GM18519 (cell line): ENCODE data around the gene DYSF.

Experiments
- ATAC-seq: cut with Tn5 transposase; IDR thresholded peaks from one replicate; pipeline ENCODE4 v1.9.1; 2021; ENCODE audit warnings: mild to moderate bottlenecking, moderate library complexity; ENCODE audit not compliant: unreplicated experiment, low FRiP score

DYSF gene

DNA sequence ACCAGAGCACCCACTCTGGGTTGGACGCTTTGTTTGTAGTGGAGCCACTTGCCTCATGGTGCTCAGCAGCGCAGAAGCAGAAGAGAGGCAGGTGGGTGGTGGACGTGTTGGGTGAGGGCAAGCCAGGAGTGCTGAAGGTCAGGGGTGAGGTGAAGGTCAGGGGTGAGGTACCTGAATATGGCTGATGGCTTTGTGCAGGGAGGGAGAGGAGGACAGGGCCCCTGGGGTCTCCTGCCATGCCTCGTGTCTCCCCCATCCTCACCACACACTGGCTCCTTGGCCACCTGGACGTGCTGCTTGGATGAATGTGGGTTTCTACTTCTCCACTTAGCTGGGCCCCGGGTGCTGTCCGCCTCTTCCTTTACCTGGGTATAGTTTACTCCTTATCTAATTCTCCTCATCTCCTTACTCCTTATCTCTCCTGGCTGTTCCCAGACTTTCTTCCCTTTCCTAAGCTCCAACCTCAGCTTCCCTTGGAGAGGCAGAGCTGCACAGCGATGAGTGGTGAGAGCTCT is 68.1 kb downstream of the DYSF start:
- no peak for ATAC-seq

DNA sequence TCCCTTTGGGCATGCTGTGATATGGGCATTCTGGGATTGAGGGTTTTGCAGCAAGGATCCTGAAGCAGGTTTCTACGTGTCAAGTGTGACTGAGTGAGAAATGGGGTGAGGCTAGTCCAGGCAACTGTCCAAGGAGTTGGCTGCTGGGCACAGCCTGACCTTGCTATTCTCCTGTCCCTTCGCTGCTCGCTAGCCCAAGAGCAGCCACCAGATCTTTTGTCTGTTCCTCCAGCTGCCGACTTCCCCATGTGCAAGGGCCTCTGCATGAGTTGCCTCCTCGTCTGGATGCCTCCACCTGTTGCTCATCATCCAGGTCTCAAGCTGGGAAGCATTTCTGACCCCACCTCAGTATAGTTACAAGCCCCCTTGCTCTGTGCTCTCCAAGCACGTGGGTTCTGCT is 71.1 kb downstream of the DYSF start:
- ATAC-seq = no peak

GRCh38 chr2:71526141-71526540 is 72.8 kb downstream of the DYSF start:
- ATAC-seq = no peak

GRCh38 chr2:71526975-71527374 is 73.6 kb downstream of the DYSF start:
- ATAC-seq = no peak

DNA sequence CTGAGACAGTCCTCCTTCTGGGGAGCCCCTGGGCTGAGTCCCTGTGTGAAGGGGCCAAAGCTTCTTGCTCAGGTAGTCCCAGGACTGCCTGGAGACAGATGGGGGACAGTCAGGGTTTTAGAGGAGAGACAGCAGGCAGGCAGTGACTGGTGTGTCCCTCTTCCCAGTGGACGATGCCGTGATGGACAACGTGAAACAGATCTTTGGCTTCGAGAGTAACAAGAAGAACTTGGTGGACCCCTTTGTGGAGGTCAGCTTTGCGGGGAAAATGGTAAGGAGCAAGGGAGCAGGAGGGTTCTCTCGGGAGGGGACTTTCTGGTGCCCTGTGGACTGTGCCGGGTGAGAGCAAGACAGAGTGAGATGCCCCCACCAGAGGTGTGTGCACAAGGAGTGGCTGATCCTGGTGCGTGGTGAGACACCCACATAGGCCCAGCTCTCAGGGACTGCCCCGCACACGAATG is 74.8 kb downstream of the DYSF start:
- ATAC-seq = no peak

DNA sequence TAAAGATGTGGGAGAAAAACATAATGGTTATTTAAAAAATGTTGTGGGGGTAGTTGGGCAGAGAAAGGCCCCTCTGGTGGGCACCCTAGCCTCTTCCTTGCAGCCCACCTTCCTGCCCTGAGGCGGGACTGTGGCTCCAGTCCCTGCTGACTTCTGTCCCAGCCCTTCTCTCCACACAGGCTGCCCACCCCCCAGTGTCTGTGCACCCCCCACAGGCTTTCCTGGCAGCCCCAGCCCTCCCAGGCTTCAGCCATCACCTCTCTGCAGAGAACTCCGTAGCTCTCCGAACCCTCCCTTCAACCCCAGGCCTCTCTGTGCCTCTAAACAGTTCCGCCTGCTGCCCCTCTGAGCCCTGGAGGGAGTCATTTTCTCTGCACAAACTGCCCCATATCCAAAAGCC is 75.4 kb downstream of the DYSF start:
- ATAC-seq = no peak

GRCh38 chr2:71530211-71530610 is 76.8 kb downstream of the DYSF start:
- no peak for ATAC-seq

DNA sequence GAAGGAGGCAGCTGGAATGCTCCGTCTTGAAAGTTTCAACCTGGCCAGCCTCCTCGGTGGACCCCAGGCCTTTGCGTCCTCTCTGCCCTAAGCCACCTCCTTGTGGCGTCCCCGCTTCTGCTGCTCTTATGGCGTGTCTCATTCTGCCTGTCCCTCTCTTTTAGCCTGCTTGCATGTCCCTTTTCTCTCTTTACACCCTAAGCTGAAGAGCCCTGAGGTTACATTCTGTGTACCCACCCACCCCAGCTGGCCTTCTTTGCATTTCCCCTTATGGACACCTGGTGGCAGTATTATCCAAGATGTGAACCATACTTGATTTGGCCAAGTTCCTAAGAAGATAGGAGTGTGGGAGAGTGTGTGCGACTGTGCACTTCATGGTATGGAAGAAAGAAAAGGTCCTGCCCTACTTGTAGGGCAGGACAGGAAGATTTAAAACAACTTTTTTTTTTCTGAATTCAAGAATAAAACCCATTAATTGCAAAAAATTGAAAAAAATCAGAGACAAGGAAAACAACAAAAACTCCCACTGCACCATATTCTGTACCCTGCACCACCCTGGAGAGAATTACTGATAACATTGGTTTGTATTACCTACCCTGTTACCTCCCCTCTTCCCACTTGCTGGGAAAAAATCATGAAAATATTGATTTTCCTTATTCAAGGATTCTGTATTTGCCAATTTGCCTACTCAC is 77.4 kb downstream of the DYSF start:
- ATAC-seq = no peak

DNA sequence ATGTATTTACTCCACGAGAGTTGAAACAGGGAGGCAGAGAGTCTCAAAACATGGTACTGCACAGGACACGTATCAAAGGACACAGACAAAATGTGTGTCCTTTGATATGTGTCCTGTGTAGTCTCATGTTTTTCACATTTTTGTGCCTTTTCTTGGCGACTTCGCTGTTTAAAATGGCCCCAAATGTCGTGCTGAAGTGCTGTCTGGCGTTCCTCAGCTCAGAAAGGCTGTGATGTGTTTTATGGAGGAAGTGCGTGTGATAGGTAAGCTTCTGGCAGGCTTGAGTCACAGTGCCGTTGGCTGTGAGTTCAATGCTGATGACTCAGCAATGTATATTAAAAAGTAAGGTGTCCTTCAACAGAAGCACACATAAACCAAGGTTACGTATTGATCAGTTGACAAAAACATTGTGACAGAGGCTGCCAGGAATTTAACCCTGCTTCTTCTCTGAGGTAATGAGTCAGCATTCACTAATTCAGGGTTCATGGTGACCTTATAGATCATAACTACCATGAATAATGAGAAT is 78.2 kb downstream of the DYSF start:
- no peak for ATAC-seq

GRCh38 chr2:71532327-71532726 is 79.0 kb downstream of the DYSF start:
- no peak for ATAC-seq

DNA sequence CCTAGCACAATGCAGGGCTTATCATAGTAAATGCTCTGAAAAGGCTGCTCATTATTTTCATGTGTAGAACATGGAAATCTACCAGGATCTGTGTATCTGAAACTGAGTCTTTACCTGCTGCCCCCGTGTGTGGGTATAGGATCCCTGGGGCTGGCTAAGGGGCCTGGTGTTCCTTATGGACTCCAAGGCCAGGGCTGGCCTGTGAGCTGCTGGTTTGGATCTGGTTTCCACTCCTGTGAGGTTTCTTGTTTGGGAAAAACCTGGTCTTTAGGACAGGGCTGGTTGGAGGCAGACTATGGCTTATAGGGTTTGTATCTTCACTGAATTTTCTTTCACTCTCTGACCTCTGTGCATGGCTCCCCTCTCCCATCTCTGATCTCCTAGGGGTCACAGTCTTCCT is 80.8 kb downstream of the DYSF start:
- ATAC-seq = no peak

- no peak for ATAC-seq
These were observed 81.5 kb downstream of the DYSF start for GRCh38 chr2:71534826-71535225.

DNA sequence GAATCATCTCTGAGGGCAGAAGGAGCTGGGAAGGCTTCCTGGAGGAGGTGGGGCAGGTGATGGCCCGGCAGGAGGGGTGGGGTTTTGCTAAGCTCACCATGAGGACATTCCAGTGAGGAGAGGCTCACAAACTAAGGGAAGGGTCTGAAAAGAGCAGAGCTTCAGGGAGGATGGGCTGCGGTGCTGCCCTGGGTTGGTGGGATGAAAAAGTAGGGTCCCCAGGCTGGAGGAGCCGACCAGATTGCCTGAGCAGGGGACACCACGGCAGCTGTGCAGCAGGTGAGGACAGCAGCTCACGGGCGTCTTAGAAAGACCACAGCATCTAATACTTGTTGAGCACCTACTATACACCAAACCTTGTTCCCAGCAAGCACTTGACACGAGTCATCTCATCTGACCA is 82.2 kb downstream of the DYSF start:
- no peak for ATAC-seq

DNA sequence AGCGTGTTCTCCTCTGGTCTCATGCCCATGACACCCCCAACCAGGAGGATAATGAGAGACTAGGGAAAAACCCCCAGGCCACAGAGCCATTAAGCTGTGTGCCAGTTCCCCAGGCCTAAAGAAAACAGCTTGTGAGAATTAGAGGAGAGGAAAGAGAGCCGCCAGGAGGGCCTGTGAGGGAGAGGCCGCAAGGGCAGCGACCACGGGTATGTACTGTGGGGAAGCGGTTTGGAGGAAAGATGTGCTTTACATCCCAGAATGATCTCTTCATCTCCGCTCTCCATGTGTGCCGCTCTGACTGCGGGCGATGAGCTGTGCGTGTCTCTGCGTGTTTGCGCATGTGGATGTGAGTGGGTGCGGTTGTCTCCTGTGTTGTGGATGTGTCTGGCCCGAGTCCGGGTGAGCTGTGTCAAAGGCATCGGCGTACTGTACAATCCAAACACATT is 82.9 kb downstream of the DYSF start:
- ATAC-seq = no peak

DNA sequence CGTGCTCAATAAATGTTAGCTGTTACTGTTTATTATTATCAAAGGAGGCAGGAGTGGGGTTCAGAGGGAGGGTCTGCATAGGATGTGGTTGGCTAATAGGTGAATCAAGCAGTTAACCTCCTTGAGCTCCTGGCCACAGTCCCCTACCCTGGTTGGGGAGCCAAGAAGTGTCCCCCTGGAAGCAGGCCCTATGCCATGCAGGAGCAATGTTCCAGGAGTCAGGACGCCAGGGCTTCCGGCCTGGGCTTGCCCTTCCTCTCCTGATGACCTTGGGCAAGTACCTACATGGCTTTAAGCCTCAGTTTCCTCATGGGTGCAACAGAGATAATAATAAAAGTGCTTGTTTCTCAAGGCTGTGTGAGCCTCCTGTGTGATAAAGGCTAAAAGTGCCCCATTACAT is 84.9 kb downstream of the DYSF start:
- no peak for ATAC-seq

DNA sequence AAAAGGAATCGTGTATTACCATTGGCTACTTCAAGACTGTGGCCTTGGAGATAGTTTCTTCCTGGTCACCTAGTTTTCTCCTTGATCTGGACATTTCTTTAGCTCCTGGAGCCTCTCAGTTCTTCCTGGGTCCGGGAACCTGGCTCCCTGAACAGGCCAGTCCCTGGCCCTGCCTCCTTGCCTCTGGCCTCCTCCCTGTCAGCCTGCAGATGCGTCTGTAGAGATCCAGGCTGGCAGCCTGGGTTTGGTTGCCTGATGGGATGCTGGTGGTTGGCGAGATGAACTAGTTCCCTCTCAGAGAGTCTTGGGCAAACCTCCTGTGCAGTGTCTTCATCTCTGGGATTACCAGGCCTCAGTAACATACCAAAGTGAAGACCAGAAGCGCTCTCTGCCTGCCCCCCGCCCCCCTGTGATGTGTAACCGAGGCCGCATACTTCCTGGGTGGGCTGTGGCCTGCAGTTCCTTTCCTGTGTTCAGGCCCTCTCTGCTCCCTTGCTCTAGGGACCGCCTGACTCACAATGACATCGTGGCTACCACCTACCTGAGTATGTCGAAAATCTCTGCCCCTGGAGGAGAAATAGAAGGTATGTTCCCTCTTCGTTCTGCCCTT is 85.4 kb downstream of the DYSF start:
- ATAC-seq = no peak

- ATAC-seq = no peak
These were observed 87.5 kb downstream of the DYSF start for GRCh38 chr2:71540818-71541217.

DNA sequence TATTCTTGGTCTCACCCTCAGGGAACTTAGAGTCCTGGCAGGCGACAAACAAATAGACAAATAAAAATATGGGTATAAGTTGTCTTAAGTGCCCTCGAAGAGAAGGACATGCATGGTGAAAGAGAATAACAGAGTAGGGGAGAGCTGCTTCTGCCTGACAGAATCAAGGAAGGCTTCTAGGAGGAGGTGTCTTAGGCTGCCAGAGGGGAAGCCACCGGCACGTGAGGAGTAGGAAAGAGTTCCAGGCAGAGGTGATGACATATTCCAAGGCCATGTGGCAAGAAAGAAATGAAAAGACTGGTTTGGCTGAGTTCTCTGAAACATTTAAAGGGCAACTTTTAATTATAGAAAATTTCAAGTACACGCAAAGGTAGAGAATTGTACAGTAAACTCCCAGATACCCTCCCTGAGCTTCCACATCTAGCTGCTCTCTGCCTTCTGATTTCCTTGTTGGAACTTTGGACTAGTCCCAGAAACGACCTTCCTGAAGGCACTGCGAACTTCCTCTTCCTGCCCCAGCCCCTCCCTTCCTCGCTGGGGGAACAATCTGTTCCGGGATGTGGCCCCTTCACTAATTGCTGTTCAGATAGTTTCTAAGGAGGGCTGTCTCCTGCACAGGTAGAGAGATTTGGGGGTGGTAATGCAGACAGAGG is 91.7 kb downstream of the DYSF start:
- no peak for ATAC-seq

DNA sequence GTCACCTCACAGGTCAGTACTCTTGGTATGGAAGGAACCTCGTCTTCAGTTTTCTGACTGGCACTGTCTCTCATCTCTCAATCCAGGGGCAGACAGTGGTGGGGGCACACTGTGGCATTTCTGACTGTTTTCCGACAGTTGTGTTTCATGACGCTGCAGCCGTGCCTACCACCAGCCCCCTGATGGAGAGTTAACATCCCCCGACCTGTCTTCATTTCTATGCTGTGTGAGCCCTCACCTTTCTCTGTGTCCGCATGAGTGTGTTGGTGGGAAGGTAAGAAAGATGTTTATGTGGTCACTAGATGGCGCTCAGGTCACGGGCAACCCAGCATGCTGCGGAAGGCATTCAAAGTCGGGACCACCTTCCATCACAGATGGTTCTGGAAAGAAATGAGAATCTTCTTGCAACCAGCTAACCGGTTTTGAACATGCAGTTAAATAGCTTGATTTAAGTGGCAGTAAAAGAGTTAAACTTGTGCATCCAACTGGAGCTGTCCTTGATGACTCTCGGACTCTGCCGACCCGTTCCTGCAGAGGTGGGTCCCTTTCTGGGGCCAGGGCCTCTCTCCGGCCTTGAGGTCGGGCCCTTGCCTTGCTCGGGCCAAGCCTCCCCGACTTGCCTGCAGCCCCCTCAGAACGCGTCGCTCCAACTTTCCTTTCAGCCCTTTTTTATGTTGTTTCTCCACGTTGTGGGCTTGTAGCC is 92.4 kb downstream of the DYSF start:
- ATAC-seq = no peak

- ATAC-seq = no peak
These were observed 92.9 kb downstream of the DYSF start for GRCh38 chr2:71546275-71546638.

DNA sequence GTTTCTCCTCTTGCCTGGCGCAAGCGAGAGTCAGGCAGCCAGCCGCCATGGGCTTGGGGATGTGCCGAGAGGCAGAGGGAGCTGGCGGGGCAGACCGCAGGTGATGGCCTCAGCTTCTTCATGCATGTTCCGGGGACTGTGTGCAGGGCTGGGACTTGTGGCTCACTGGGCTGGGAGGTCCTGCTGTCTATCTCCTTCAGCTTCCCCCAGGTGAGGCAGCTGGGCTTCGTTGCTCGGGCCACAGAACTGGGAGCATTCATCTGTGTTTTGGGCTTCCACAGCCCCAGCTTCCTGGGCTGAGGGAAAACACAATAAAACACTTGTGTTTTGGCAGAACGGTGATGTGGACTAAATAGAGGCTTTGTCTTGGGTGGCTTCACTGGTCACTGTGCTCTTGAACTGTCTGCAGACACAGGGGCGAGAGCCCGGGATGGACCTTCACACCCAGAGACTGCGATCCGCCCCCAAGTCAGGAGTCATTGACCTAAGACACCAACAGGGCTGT is 93.5 kb downstream of the DYSF start:
- no peak for ATAC-seq
